K562 (cell line): ENCODE data around the gene NMT1. TPM values are rescaled to one million over a fixed set of nuclear protein-coding genes. Genes with fewer than 3 reads are reported as not detected.

Experiments used
- ATAC-seq: fragments of 200-7000 bp; cut with Tn5 transposase; 3 replicates; pipeline ENCODE4 v1.9.1; 2020; ENCODE audit warnings: moderate library complexity
- BruUV-seq: library from RNA; stranded (reverse); fragments of 400-500 nt; replicated peaks from 2 replicates; lab custom pipeline; 2021; lab: Mats Ljungman, UMichigan
- CTCF ChIA-PET: fragments of 300-600 bp; formaldehyde crosslinking; extraction: SDS; loops from one replicate; lab custom pipeline; 2021; ENCODE audit warnings: low intra/inter-chr PET ratio; lab: Yijun Ruan, JAX
- POLR2A ChIA-PET: fragments of 300-600, 350-650 bp; sonication (Branson Sonifier 250); formaldehyde crosslinking; extraction: SDS; loops from one replicate; lab custom pipeline; 2021; ENCODE audit warnings: antibody characterized with exemption, inconsistent platforms; lab: Yijun Ruan, JAX
- DNase-seq, 4 experiments: peaks; one replicate each; pipeline versions ENCODE4 v3.0.0 to v3.0.0-alpha.2; 2011 to 2018; ENCODE audit warnings: low spot score in 3 of 4, mixed read lengths in 3 of 4; ENCODE audit errors: extremely low read depth in 1 of 4
- FAIRE-seq: peaks from 2 replicates; lab custom pipeline; 2011; peaks lifted over from hg19 to GRCh38; lab: Jason Lieb, UNC
- H2AFZ ChIP-seq: 2 replicates; pipeline ENCODE4 v1.6.0; 2011; ENCODE audit warnings: low read depth, low read length, control low read depth, inconsistent platforms
- H3K27ac ChIP-seq: fragments of 200-600 bp; 3 replicates; pipeline ENCODE4 v1.8.0; 2011; ENCODE audit warnings: low read depth, mild to moderate bottlenecking, control low read depth, inconsistent platforms, low read length, moderate library complexity, mixed read lengths; ENCODE audit errors: extremely low read depth
- H3K27me3 ChIP-seq, 2 experiments: fragments of 300-600 bp in 1 of 2; 2 replicates in 1 of 2; 3 replicates in 1 of 2; pipeline versions ENCODE4 v1.6.0 to v1.8.0; 2011; ENCODE audit warnings: inconsistent platforms in 2 of 2, low read length in 2 of 2, mild to moderate bottlenecking in 1 of 2, mixed read lengths in 1 of 2, moderate library complexity in 1 of 2; ENCODE audit not compliant: control insufficient read depth in 2 of 2, insufficient read depth in 2 of 2
- H3K36me3 ChIP-seq: fragments of 300-600 bp; 3 replicates; pipeline ENCODE4 v1.8.0; 2011; ENCODE audit warnings: mild to moderate bottlenecking, low read length, inconsistent platforms; ENCODE audit not compliant: control insufficient read depth, insufficient read depth
- H3K4me1 ChIP-seq, 2 experiments: fragments of 200-600 bp in 1 of 2; replicated peaks in 1 of 2; 2 replicates in 1 of 2; 3 replicates in 1 of 2; pipeline versions ENCODE4 v1.5.1 to v1.8.0; 2011; ENCODE audit warnings: inconsistent platforms in 2 of 2, low read length in 2 of 2, mild to moderate bottlenecking in 1 of 2, mixed read lengths in 1 of 2, moderate library complexity in 1 of 2; ENCODE audit not compliant: control insufficient read depth in 2 of 2, insufficient read depth in 2 of 2
- H3K4me2 ChIP-seq: 2 replicates; pipeline ENCODE4 v1.6.1; 2011; ENCODE audit warnings: low read length, control low read depth, inconsistent platforms, mixed read lengths; ENCODE audit not compliant: insufficient read depth
- H3K4me3 ChIP-seq: fragments of 200-600 bp; sonication (generic), shearing (Covaris generic); 2 replicates; pipeline ENCODE4 v1.5.1; 2016; ENCODE audit warnings: control low read depth, inconsistent platforms
- H3K79me2 ChIP-seq: fragments of 200-600 bp; 3 replicates; pipeline ENCODE4 v1.8.0; 2011; ENCODE audit warnings: low read length, inconsistent platforms; ENCODE audit not compliant: control insufficient read depth, insufficient read depth
- H3K9ac ChIP-seq, 2 experiments: 2 replicates each; pipeline versions ENCODE4 v1.6.0 to v1.6.1; 2011; ENCODE audit warnings: low read depth in 2 of 2, low read length in 2 of 2, control low read depth in 1 of 2, inconsistent platforms in 1 of 2, mild to moderate bottlenecking in 1 of 2, mixed read lengths in 1 of 2; ENCODE audit not compliant: insufficient read depth in 1 of 2
- H3K9me1 ChIP-seq: one replicate; pipeline ENCODE4 v1.6.0; 2011; ENCODE audit warnings: inconsistent platforms, mild to moderate bottlenecking, low read length, moderate library complexity; ENCODE audit not compliant: control insufficient read depth, insufficient read depth
- H3K9me3 ChIP-seq: replicated peaks from 2 replicates; pipeline ENCODE4 v1.5.1; 2011; ENCODE audit warnings: low read depth, low read length, inconsistent platforms; ENCODE audit not compliant: control insufficient read depth, insufficient read depth
- H4K20me1 ChIP-seq: replicated peaks from 2 replicates; pipeline ENCODE4 v1.6.1; 2011; ENCODE audit warnings: low read length, inconsistent platforms, mixed read lengths; ENCODE audit not compliant: control insufficient read depth, insufficient read depth
- CC2D1A ChIP-seq: fragments of 450-650 bp; IDR thresholded peaks from 2 replicates; pipeline ENCODE4 v1.6.1; 2017; ENCODE audit warnings: mild to moderate bottlenecking
- CHCHD3 ChIP-seq: fragments of 250-450 bp; sonication (Bioruptor Pico); IDR thresholded peaks from 2 replicates; pipeline ENCODE4 v2.1.2; 2022; ENCODE audit warnings: mild to moderate bottlenecking
- ELK3 ChIP-seq: fragments of 450-650 bp; formaldehyde crosslinking; IDR thresholded peaks from 2 replicates; pipeline ENCODE4 v1.4.0; 2020; ENCODE audit warnings: mild to moderate bottlenecking
- ESRRB ChIP-seq: fragments of 250-450 bp; sonication (Bioruptor Pico); IDR thresholded peaks from 2 replicates; pipeline ENCODE4 v1.5.0; 2020; ENCODE audit warnings: mild to moderate bottlenecking, moderate library complexity, borderline replicate concordance
- MAFF ChIP-seq: IDR thresholded peaks from 2 replicates; pipeline ENCODE4 v1.6.1; 2012; ENCODE audit warnings: low read length, improper control_type of control experiment
- MAZ ChIP-seq, 2 experiments: fragments of 450-650 bp in 1 of 2; sonication (generic) in 1 of 2; formaldehyde crosslinking; IDR thresholded peaks in 1 of 2; conservative IDR thresholded peaks in 1 of 2; 2 replicates each; pipeline versions ENCODE4 v1.4.0 to v1.5.0; 2020; ENCODE audit warnings: mild to moderate bottlenecking in 1 of 2, missing genetic modification reagents in 1 of 2
- NONO ChIP-seq, 2 experiments: fragments of 200-400 bp in 1 of 2; fragments of 450-650 bp in 1 of 2; formaldehyde crosslinking in 1 of 2; IDR thresholded peaks; 2 replicates each; pipeline ENCODE4 v1.6.1; 2017; ENCODE audit warnings: low read depth in 2 of 2, mild to moderate bottlenecking in 2 of 2, moderate library complexity in 2 of 2, low read length in 1 of 2
- PBX2 ChIP-seq, 2 experiments: IDR thresholded peaks in 1 of 2; conservative IDR thresholded peaks in 1 of 2; 2 replicates each; pipeline ENCODE4 v1.6.1; 2016; ENCODE audit warnings: low read depth in 2 of 2, mild to moderate bottlenecking in 1 of 2, missing compliant biosample characterization in 1 of 2, missing genetic modification characterization in 1 of 2, moderate library complexity in 1 of 2
- RBM34 ChIP-seq: fragments of 200-400 bp; formaldehyde crosslinking; IDR thresholded peaks from 2 replicates; pipeline ENCODE4 v1.6.1; 2018; ENCODE audit warnings: low read length, borderline replicate concordance; ENCODE audit not compliant: insufficient read depth
- SREBF2 ChIP-seq: sonication (generic); formaldehyde crosslinking; IDR thresholded peaks from 2 replicates; pipeline ENCODE4 v1.4.0; 2020; ENCODE audit warnings: mild to moderate bottlenecking, missing genetic modification reagents
- STAT5B ChIP-seq: fragments of 250-450 bp; sonication (Bioruptor Pico); IDR thresholded peaks from 2 replicates; pipeline ENCODE4 v1.8.0; 2021; ENCODE audit warnings: mild to moderate bottlenecking, inconsistent platforms
- TCFL5 ChIP-seq: fragments of 250-450 bp; sonication (Bioruptor Pico); conservative IDR thresholded peaks from 2 replicates; pipeline ENCODE4 v1.6.1; 2021; ENCODE audit warnings: mild to moderate bottlenecking, moderate library complexity, matching md5 sums
- TEAD2 ChIP-seq: fragments of 450-650 bp; IDR thresholded peaks from 2 replicates; pipeline ENCODE4 v1.6.1; 2016; ENCODE audit warnings: missing genetic modification characterization, control low read depth, missing compliant biosample characterization
- ZNF143 ChIP-seq: sonication (generic); formaldehyde crosslinking; IDR thresholded peaks from 2 replicates; pipeline ENCODE4 v1.9.0; 2022; ENCODE audit warnings: mild to moderate bottlenecking, missing genetic modification reagents
- ZNF347 ChIP-seq: fragments of 450-650 bp; formaldehyde crosslinking; IDR thresholded peaks from 2 replicates; pipeline ENCODE4 v1.4.0; 2020; ENCODE audit warnings: low read depth, mild to moderate bottlenecking, moderate library complexity
- ZNF589 ChIP-seq: fragments of 200-800 bp; sonication (Bioruptor generic); IDR thresholded peaks from 2 replicates; pipeline ENCODE4 v1.6.1; 2016; ENCODE audit warnings: low read depth, missing genetic modification characterization, missing compliant biosample characterization
- WGBS: fragments of 100-300 bp; shearing (Covaris generic); methylation state at CpG from one replicate; pipeline ENCODE4 v1.1.6; 2016; ENCODE audit warnings: low coverage, mixed read lengths; ENCODE audit not compliant: insufficient coverage; ENCODE audit errors: missing lambda C conversion rate; 5-methylcytosine and 5-hydroxymethylcytosine counted together
- in situ Hi-C: fragments of 300-500 bp; cut with MboI; formaldehyde crosslinking; loops from 4 replicates; pipeline ENCODE4 v1.15.0; 2018; ENCODE audit warnings: inconsistent platforms, mixed read lengths
- intact Hi-C: fragments of 100-400 bp; cut with micrococcal nuclease; formaldehyde crosslinking; loops from 2 replicates; pipeline ENCODE4 v1.14.2; 2022
- polyA plus RNA-seq, 8 experiments: library from polyadenylated mRNA; depleted of rRNA in 4 of 8; stranded (reverse) in 5 of 8; unstranded in 3 of 8; fragments of >200 nt; fragmentation: Nextera tagmentation in 2 of 8; fragmentation: Illumina TruSeq in 1 of 8; extraction: Ambion mirVana in 2 of 8; extraction: Trizol in 1 of 8; gene quantifications; 2 replicates each; pipeline versions ENCODE4 v1.2.1 to v1.2.3, GENCODE V29; 2011 to 2014; ENCODE audit warnings: inconsistent platforms in 1 of 8, missing spikeins in 1 of 8
- total RNA-seq, 7 experiments: library from RNA; depleted of rRNA in 6 of 7; stranded (reverse); fragments of >200 nt in 6 of 7; fragmentation: Illumina TruSeq in 2 of 7; extraction: Trizol in 2 of 7; gene quantifications; 2 replicates each; pipeline versions ENCODE4 v1.2.1 to v1.2.3, GENCODE V29; 2011 to 2021; ENCODE audit warnings: low replicate concordance in 1 of 7

Gene NMT1
- total and polyA plus RNA-seq, 9 of the 15 experiments (the other 6 are each of a cell fraction or from before 2014, with no cell fraction given): 86.7 to 569 (median 213) TPM

GRCh38 chr17:45148183-45149036 lies 87.3 kb downstream of the NMT1 start, which contains the start of gene HEXIM1:
Gene HEXIM1 (plus strand): TSS chr17:45148475. CDS start chr17:45149191, 716 bp downstream.
- TSS peak; percentile 80 for BruUV-seq
- peaks cover 3% of the 10 kb centered on the region; the same call in 1 of the 3 replicates for H3K36me3 ChIP-seq
- no peaks in the 10 kb centered on the region for H3K9me3 ChIP-seq
- peaks cover 5% of the 10 kb centered on the region; the same call in 1 of the 2 replicates for H4K20me1 ChIP-seq
- no peaks in the 10 kb centered on the region for H3K27me3 ChIP-seq
- DNase-seq (peak; percentile 95 to 100 (median 97)), FAIRE-seq (peak; percentile 95), ATAC-seq (peak; percentile 77)
- H3K9ac ChIP-seq: peak within 1 kb of the TSS; percentile 98 to 99
- POLR2A ChIA-PET: interaction anchor here (0.6 to 10.1 kb wide), 73 partner anchors 10 to 1165 kb away, joined by 3 to 497 read pairs (median 5); partner anchors contain the start of genes ACBD4, DCAKD, EFTUD2 and HEXIM2
- in situ Hi-C loops: no loop called here
- CTCF ChIA-PET: interaction anchor here (0.6 to 2.8 kb wide), 3 partner anchors 12 to 109 kb away, joined by 3 to 14 read pairs (median 3); partner anchors contain the start of gene ACBD4
- peak within 1 kb of the TSS; percentile 90 for H2AFZ ChIP-seq
- intact Hi-C loops: loop anchor here (1.0 to 2.0 kb wide), 3 partner anchors 13 to 48 kb away; partner anchors contain the start of genes ACBD4 and HEXIM2
- H3K9me1 ChIP-seq: no peaks in the 10 kb centered on the region
- H3K4me1 ChIP-seq: peaks cover 39 to 48% of the 10 kb centered on the region in 2 experiments
- peaks cover 54% of the 10 kb centered on the region for H3K79me2 ChIP-seq
- peak within 1 kb of the TSS; percentile 69 for H3K4me3 ChIP-seq
- peak within 1 kb of the TSS; percentile 95 for H3K4me2 ChIP-seq
- H3K27ac ChIP-seq: peak within 1 kb of the TSS; percentile 97
- WGBS: under 1% methylated on average over 53 of the region's 58 CpGs
- TF ChIP-seq ZNF347 (0 out of 2 replicates have a peak, but pooled peaks have one; percentile 36), MAZ (CRISPR knock-in tag; conservative IDR thresholded peaks at IDR 0.05 in 1 of 2, IDR thresholded peaks at IDR 0.05 in 1 of 2) (peak; percentile 94 to 98), MAFF (peak; percentile 16; the same call in 1 of the 2 replicates), STAT5B (no peak), RBM34 (no peak), ZNF589 (CRISPR knock-in tag) (no peak; the same call in 1 of the 2 replicates), CC2D1A (peak; percentile 81), CHCHD3 (peak; percentile 93), PBX2 (CRISPR knock-in tag; IDR thresholded peaks at IDR 0.05; ENCODE audit: low read depth) (no peak), PBX2 (tag; conservative IDR thresholded peaks at IDR 0.05; ENCODE audit: low read depth) (no peak), ZNF143 (peak; percentile 86), TEAD2 (no peak), ESRRB (CRISPR knock-in tag) (peak; percentile 89), TCFL5 (CRISPR knock-in tag) (no peak), SREBF2 (CRISPR knock-in tag) (no peak), ELK3 (CRISPR knock-in tag) (peak; percentile 77; the same call in 1 of the 2 replicates), NONO (IDR thresholded peaks at IDR 0.05; ENCODE audit: low read depth in 2 of 2, low read length in 1 of 2) (peak; percentile 86 to 97)
